Femur (tissue), 1 donor: ENCODE data around the gene STK17A.
"Not testable (repeated sequence)": the region's sequence is repeated elsewhere in the genome, so short reads cannot be mapped to it uniquely, and the experiment has no call there.

Source experiments
- DNase-seq: peaks from one replicate; pipeline ENCODE4 v3.0.0-alpha.2; 2017

The STK17A gene

GRCh38 chr7:43569424-43569823 lies 13.5 kb upstream of the STK17A start:
- no peak for DNase-seq

- DNase-seq, result no peak
These were observed 12.1 kb upstream of the STK17A start for GRCh38 chr7:43570688-43571365.

GRCh38 chr7:43572516-43573049 lies 10.3 kb upstream of the STK17A start:
- DNase-seq, result peak; percentile 53

- not testable (repeated sequence) for DNase-seq
These were observed 9.1 kb upstream of the STK17A start for GRCh38 chr7:43573832-43574231.

- DNase-seq, result no peak
These were observed 7.4 kb upstream of the STK17A start for GRCh38 chr7:43575506-43575905.

- no peak for DNase-seq
These were observed 6.7 kb upstream of the STK17A start for GRCh38 chr7:43576241-43576640.

- DNase-seq, result no peak
These were observed 5.4 kb upstream of the STK17A start for GRCh38 chr7:43577485-43577951.

- peak; percentile 75 for DNase-seq
These were observed 701 bp downstream of the STK17A start for GRCh38 chr7:43583424-43584194.

GRCh38 chr7:43584195-43584586 lies 1.3 kb downstream of the STK17A start:
- peak; percentile 29 for DNase-seq

- not testable (repeated sequence) for DNase-seq
These were observed 1.8 kb downstream of the STK17A start for GRCh38 chr7:43584733-43585132.

- DNase-seq, result no peak
These were observed 2.7 kb downstream of the STK17A start for GRCh38 chr7:43585562-43585961.

GRCh38 chr7:43586251-43586900 lies 3.5 kb downstream of the STK17A start:
- DNase-seq, result no peak

GRCh38 chr7:43588477-43589132 lies 5.7 kb downstream of the STK17A start:
- no peak for DNase-seq

- no peak for DNase-seq
These were observed 6.2 kb downstream of the STK17A start for GRCh38 chr7:43589133-43589478.

GRCh38 chr7:43589728-43590127 lies 6.8 kb downstream of the STK17A start:
- no peak for DNase-seq

- DNase-seq, result no peak
These were observed 8.1 kb downstream of the STK17A start for GRCh38 chr7:43590862-43591557.

GRCh38 chr7:43591558-43592180 lies 8.8 kb downstream of the STK17A start:
- no peak for DNase-seq

- no peak for DNase-seq
These were observed 9.4 kb downstream of the STK17A start for GRCh38 chr7:43592326-43592725.

- no peak for DNase-seq
These were observed 10.1 kb downstream of the STK17A start for GRCh38 chr7:43593010-43593409.

- no peak for DNase-seq
These were observed 11.1 kb downstream of the STK17A start for GRCh38 chr7:43594020-43594419.

- DNase-seq, result not testable (repeated sequence)
These were observed 13.5 kb downstream of the STK17A start for GRCh38 chr7:43596426-43596825.

- no peak for DNase-seq
These were observed 17.1 kb downstream of the STK17A start for GRCh38 chr7:43600056-43600455.
